ENCODE results near the gene COL5A1. TPM values are rescaled to one million over a fixed set of nuclear protein-coding genes. Genes with fewer than 3 reads are reported as not detected.
A peak's percentile ranks its signal among the peaks of the same experiment; 100 is the strongest.

COL5A1 gene
- total RNA-seq, 6 donors from 2014 or later, result 7.5 to 75.4 (median 27.4) TPM

GRCh38 chr9:134842321-134842720 lies 200.7 kb downstream of the COL5A1 start:
- WGBS, 2 donors, result 88 to 89% methylated on average over 10 to 22 of the region's 22 CpGs

DNA sequence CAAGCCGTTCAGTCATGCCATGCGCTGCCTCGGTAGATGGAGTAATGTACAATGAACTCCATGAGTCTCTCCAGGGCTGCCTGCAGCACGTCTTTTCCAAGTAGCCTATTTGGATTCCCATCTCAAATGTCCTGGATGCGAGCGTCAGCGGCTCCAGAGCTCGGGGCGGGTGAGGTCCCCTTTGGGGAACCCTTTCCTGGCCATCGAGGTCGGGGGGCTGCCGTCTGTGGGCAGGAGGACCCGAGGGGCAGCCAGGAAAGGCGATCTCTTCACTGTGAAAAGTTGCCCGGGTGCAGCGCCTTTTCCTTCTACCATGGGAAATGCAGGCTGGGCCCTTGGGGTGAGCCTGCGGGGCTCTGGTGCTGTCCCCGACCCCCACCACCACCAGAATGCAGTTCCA lies 202.1 kb downstream of the COL5A1 start:
- TF ChIP-seq POLR2AphosphoS5 (IDR thresholded peaks at IDR 0.05), result no peak
- TF ChIP-seq EP300 (IDR thresholded peaks at IDR 0.05), result no peak
- no peak for TF ChIP-seq CTCF (IDR thresholded peaks at IDR 0.05)
- TF ChIP-seq POLR2A (IDR thresholded peaks at IDR 0.05), result no peak
- Histone ChIP-seq H3K4me1 (no peaks in the 10 kb centered on the region), H3K27me3 (no peaks in the 10 kb centered on the region), H3K4me3 (no peak overlapping the region), H3K9me3 (no peaks in the 10 kb centered on the region), H3K27ac (no peak overlapping the region), H3K36me3 (no peaks in the 10 kb centered on the region)
- ATAC-seq (ENCODE audit: low FRiP score in 2 of 2) (no peak), DNase-seq (peak in 1 of 2 donors; percentile 50)
- 86 to 89% methylated on average over 11 to 18 of the region's 18 CpGs for WGBS, 2 donors

More at GRCh38 chr9:134842321-134842720, 200.7 kb downstream of the COL5A1 start:
- Histone ChIP-seq H3K27me3 (no peaks in the 10 kb centered on the region), H3K4me3 (no peak overlapping the region), H3K27ac (no peak overlapping the region), H3K36me3 (peaks cover 0 to 3% (median 0%) of the 10 kb centered on the region in 4 donors), H3K9me3 (no peaks in the 10 kb centered on the region), H3K4me1 (no peaks in the 10 kb centered on the region)
- TF ChIP-seq POLR2AphosphoS5 (IDR thresholded peaks at IDR 0.05) (no peak), EP300 (IDR thresholded peaks at IDR 0.05) (no peak), POLR2A (IDR thresholded peaks at IDR 0.05) (no peak), CTCF (IDR thresholded peaks at IDR 0.05) (no peak)
- ATAC-seq (ENCODE audit: low FRiP score in 2 of 2), result no peak
- DNase-seq, result peak in 1 of 2 donors; percentile 65

DNA sequence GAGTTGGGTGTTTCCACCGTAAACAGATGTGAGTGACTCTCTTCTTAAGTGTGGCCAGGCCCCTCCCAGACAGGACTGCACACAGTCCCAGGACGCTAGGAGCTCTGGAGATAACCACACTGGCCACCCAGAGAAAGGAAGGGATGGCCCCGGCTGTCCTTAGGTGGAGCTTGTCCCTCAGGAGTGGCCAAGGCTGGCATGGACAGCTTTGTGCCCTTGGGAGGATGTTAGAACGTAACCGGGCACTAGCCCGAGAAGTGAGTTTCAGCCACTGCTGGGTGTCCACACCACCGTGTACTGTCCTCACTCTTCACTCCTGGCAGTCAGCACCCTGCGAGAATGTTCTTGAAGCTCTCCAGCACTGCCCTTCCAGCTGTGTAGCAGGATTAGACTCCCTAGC lies 203.2 kb downstream of the COL5A1 start:
- ATAC-seq (ENCODE audit: low FRiP score in 2 of 2) (no peak), DNase-seq (no peak)
- TF ChIP-seq EP300 (IDR thresholded peaks at IDR 0.05) (no peak), POLR2A (IDR thresholded peaks at IDR 0.05) (no peak), CTCF (IDR thresholded peaks at IDR 0.05) (no peak), POLR2AphosphoS5 (IDR thresholded peaks at IDR 0.05) (no peak)
- Histone ChIP-seq H3K36me3 (no peaks in the 10 kb centered on the region), H3K4me1 (no peaks in the 10 kb centered on the region), H3K27ac (no peak overlapping the region), H3K9me3 (no peaks in the 10 kb centered on the region), H3K4me3 (no peak overlapping the region), H3K27me3 (no peaks in the 10 kb centered on the region)
- WGBS, 2 donors, result 72 to 81% methylated on average over 3 to 8 of the region's 8 CpGs

DNA sequence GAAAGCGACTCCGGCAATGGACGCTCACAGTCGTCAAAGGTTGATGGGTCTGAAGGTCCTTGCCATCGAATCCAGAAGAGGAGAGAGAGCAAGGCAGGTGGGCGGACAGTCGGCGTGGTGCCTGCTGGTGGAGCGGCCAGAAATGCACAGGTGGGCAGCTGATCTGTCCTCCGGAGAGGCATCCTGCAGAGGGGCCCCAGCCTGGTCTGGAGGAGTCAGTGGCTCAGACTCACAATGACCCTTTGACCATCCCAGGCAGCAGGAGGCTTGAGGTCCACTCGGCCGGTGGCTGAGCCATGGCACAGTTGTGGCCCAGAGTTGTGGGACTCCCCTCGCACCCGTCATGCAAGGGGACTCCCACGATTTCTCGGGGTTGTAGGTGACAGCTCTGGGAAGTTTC lies 204.6 kb downstream of the COL5A1 start:
- Histone ChIP-seq H3K27ac (no peak overlapping the region), H3K27me3 (no peaks in the 10 kb centered on the region), H3K4me3 (no peak overlapping the region), H3K4me1 (no peaks in the 10 kb centered on the region), H3K9me3 (peaks cover 0 to 5% (median 2%) of the 10 kb centered on the region in 4 donors), H3K36me3 (no peaks in the 10 kb centered on the region)
- 89 to 90% methylated on average over 14 to 16 of the region's 16 CpGs for WGBS, 2 donors
- ATAC-seq (ENCODE audit: low FRiP score in 2 of 2) (no peak), DNase-seq (peak in 1 of 2 donors; percentile 48)
- TF ChIP-seq POLR2A (IDR thresholded peaks at IDR 0.05) (no peak), POLR2AphosphoS5 (IDR thresholded peaks at IDR 0.05) (no peak), CTCF (IDR thresholded peaks at IDR 0.05) (no peak), EP300 (IDR thresholded peaks at IDR 0.05) (no peak)

DNA sequence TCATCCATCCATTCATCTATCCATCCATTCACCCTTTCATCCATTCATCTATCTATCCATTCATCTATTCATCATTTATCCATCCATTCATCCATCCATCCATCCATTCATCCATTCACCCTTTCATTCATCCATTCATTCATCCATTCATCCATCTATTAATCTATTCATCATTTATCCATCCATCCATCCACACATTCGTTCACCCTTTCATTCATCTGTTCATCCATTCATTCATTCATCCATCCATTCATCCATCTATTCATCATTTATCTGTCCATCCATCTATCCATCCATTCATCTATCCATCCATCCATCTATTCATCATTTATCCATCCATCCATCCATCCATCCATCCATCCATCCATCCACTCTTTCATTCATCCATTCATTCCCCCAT lies 205.1 kb downstream of the COL5A1 start:
- no peak for DNase-seq
- Histone ChIP-seq H3K9me3 (peaks cover 0 to 5% (median 2%) of the 10 kb centered on the region in 4 donors), H3K27me3 (no peaks in the 10 kb centered on the region), H3K27ac (no peak overlapping the region), H3K4me1 (no peaks in the 10 kb centered on the region), H3K4me3 (no peak overlapping the region), H3K36me3 (no peaks in the 10 kb centered on the region)
- WGBS, 2 donors, result 77 to 84% methylated on average over 1 of the region's 1 CpG
- TF ChIP-seq CTCF (IDR thresholded peaks at IDR 0.05) (no peak), EP300 (IDR thresholded peaks at IDR 0.05) (no peak), POLR2A (IDR thresholded peaks at IDR 0.05) (no peak), POLR2AphosphoS5 (IDR thresholded peaks at IDR 0.05) (no peak)
- no peak for ATAC-seq (ENCODE audit: low FRiP score in 2 of 2)

All from upper lobe of left lung (tissue), 6 donors.